ENCODE measurements around the gene MCC.

DNA sequence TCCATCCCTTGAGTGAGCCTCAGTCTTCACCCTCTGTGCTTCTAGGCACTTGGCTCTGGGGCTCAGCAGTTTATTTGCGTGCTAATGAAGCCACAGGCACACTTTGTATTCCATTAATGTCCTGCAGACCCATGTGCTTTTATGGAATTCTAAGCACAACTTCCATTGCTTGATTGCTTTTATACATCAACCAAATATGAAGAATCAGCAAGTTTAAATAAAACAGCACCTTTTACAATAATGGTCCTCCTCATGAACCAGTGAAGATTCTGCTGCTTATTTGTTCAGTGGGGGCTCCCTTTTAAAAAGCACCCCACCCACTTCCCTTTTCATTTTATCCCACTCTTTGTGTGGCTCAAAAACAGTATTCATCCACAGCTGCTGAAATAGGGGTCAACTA, 451.4 kb downstream of the MCC start:
- TF ChIP-seq NFRKB (IDR thresholded peaks at IDR 0.05), result no peak
- TF ChIP-seq BHLHE40 (IDR thresholded peaks at IDR 0.05; ENCODE audit: borderline replicate concordance), result no peak
- TF ChIP-seq, protein P1, sequence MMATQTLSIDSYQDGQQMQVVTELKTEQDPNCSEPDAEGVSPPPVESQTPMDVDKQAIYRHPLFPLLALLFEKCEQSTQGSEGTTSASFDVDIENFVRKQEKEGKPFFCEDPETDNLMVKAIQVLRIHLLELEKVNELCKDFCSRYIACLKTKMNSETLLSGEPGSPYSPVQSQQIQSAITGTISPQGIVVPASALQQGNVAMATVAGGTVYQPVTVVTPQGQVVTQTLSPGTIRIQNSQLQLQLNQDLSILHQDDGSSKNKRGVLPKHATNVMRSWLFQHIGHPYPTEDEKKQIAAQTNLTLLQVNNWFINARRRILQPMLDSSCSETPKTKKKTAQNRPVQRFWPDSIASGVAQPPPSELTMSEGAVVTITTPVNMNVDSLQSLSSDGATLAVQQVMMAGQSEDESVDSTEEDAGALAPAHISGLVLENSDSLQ (IDR thresholded peaks at IDR 0.05), result no peak
- TF ChIP-seq SP1 (IDR thresholded peaks at IDR 0.05), result no peak
- TF ChIP-seq ELF4 (IDR thresholded peaks at IDR 0.05), result no peak
- TF ChIP-seq TARDBP (IDR thresholded peaks at IDR 0.05), result no peak
- no peak for TF ChIP-seq SUZ12 (IDR thresholded peaks at IDR 0.05)
- no peak for TF ChIP-seq FOXM1 (IDR thresholded peaks at IDR 0.05; ENCODE audit: borderline replicate concordance)
- no peak for TF ChIP-seq L3MBTL2 (conservative IDR thresholded peaks at IDR 0.05)
- TF ChIP-seq ARNT (IDR thresholded peaks at IDR 0.05), result no peak
- TF ChIP-seq FOXK2 (IDR thresholded peaks at IDR 0.05), result no peak
